ENCODE data around the gene RDM1. TPM values are rescaled to one million over a fixed set of nuclear protein-coding genes. Genes with fewer than 3 reads are reported as not detected.

The RDM1 gene
- polyA plus RNA-seq, 1 of the 3 experiments (the other 2 are of a cell fraction): 1.8 TPM

GRCh38 chr17:35889818-35890773 lies 40.5 kb downstream of the RDM1 start:
- TF ChIP-seq RFX5 (IDR thresholded peaks at IDR 0.05; ENCODE audit: low read length) (no peak), NFIC (IDR thresholded peaks at IDR 0.05; ENCODE audit: borderline replicate concordance) (peak; percentile 62; the same call in 1 of the 2 replicates), PBX3 (IDR thresholded peaks at IDR 0.05) (peak; percentile 22; the same call in 1 of the 2 replicates), TCF12 (IDR thresholded peaks at IDR 0.05) (0 out of 2 replicates have a peak, but pooled peaks have one; percentile 9)
- Histone ChIP-seq H3K27me3 (ENCODE audit: insufficient read depth) (no peaks in the 10 kb centered on the region), H3K79me2 (ENCODE audit: insufficient read depth) (no peaks in the 10 kb centered on the region), H2AFZ (ENCODE audit: low read depth) (peak overlapping the region; percentile 39; the same call in 1 of the 2 replicates), H3K4me1 (ENCODE audit: control insufficient read depth in 1 of 2, insufficient read depth in 2 of 2, low read depth in 1 of 2, low read length in 1 of 2) (peaks cover 4 to 8% of the 10 kb centered on the region in 2 experiments; a peak in 2 of 4 replicates), H3K27ac (ENCODE audit: low read depth in 2 of 2, low read length in 1 of 2) (peak overlapping the region; percentile 5 to 45; a peak in 1 of 4 replicates), H3K9me3 (no peaks in the 10 kb centered on the region), H3K4me3 (ENCODE audit: low read depth in 2 of 2, low read length in 1 of 2) (no peak overlapping the region), H4K20me1 (ENCODE audit: insufficient read depth) (no peaks in the 10 kb centered on the region), H3K9ac (no peak overlapping the region), H3K36me3 (replicated peaks in 1 of 2; ENCODE audit: control insufficient read depth in 1 of 2, insufficient read depth in 2 of 2, low read length in 1 of 2) (no peaks in the 10 kb centered on the region), H3F3A (replicated peaks; ENCODE audit: insufficient read depth) (no peaks in the 10 kb centered on the region), H3K4me2 (peak overlapping the region; percentile 37; the same call in 1 of the 2 replicates), H3K9me2 (no peaks in the 10 kb centered on the region)
- peak; percentile 60 for DNase-seq
- POLR2A ChIA-PET: interaction anchor here (0.6 kb wide), 1 partner anchor 49 kb away, joined by 4 read pairs; no protein-coding TSS in a partner anchor
- WGBS (ENCODE audit: low lambda C conversion rate): 47% methylated on average over 2 of the region's 2 CpGs
- CTCF ChIA-PET: interaction anchor here (0.9 to 1.5 kb wide), 2 partner anchors 40 to 41 kb away, joined by 4 to 6 read pairs; no protein-coding TSS in a partner anchor

GRCh38 chr17:35889241-35889640 lies 41.3 kb downstream of the RDM1 start:
- Histone ChIP-seq H3K9ac (no peak overlapping the region), H3K4me1 (ENCODE audit: control insufficient read depth in 1 of 2, insufficient read depth in 2 of 2, low read depth in 1 of 2, low read length in 1 of 2) (peaks cover 4 to 8% of the 10 kb centered on the region in 2 experiments; a peak in 2 of 4 replicates), H3K79me2 (ENCODE audit: insufficient read depth) (no peaks in the 10 kb centered on the region), H3K27me3 (ENCODE audit: insufficient read depth) (no peaks in the 10 kb centered on the region), H4K20me1 (ENCODE audit: insufficient read depth) (no peaks in the 10 kb centered on the region), H3K36me3 (replicated peaks in 1 of 2; ENCODE audit: control insufficient read depth in 1 of 2, insufficient read depth in 2 of 2, low read length in 1 of 2) (no peaks in the 10 kb centered on the region), H3K27ac (ENCODE audit: low read depth in 2 of 2, low read length in 1 of 2) (no peak overlapping the region), H3K9me2 (no peaks in the 10 kb centered on the region), H3F3A (replicated peaks; ENCODE audit: insufficient read depth) (no peaks in the 10 kb centered on the region), H3K4me3 (ENCODE audit: low read depth in 2 of 2, low read length in 1 of 2) (no peak overlapping the region), H3K9me3 (no peaks in the 10 kb centered on the region), H2AFZ (ENCODE audit: low read depth) (no peak overlapping the region), H3K4me2 (no peak overlapping the region)
- WGBS (ENCODE audit: low lambda C conversion rate): 75% methylated on average over 2 of the region's 2 CpGs
- DNase-seq: no peak
- CTCF ChIA-PET: interaction anchor here (0.8 to 1.5 kb wide), 3 partner anchors 11 to 40 kb away, joined by 3 to 6 read pairs (median 4); no protein-coding TSS in a partner anchor
- TF ChIP-seq EZH2phosphoT487 (IDR thresholded peaks at IDR 0.05; ENCODE audit: borderline replicate concordance, low read depth): no peak
- TF ChIP-seq CHD2 (IDR thresholded peaks at IDR 0.05; ENCODE audit: low read length, partially characterized antibody): no peak
- no peak for TF ChIP-seq POLR2AphosphoS5 (IDR thresholded peaks at IDR 0.05; ENCODE audit: low read depth, low read length)
- no peak for TF ChIP-seq SMC3 (IDR thresholded peaks at IDR 0.05; ENCODE audit: low read depth, low read length)
- TF ChIP-seq REST (IDR thresholded peaks at IDR 0.05; ENCODE audit: low read depth, low read length): no peak
- TF ChIP-seq MAX (IDR thresholded peaks at IDR 0.05; ENCODE audit: low read depth): no peak
- no peak for TF ChIP-seq JUND (IDR thresholded peaks at IDR 0.05)
- TF ChIP-seq FOXM1 (IDR thresholded peaks at IDR 0.05; ENCODE audit: low read depth): no peak
- POLR2A ChIA-PET: no interaction called here
